ENCODE results near the gene TULP4.

GRCh38 chr6:158521759-158522158, 209.5 kb downstream of the TULP4 start:
- TF ChIP-seq POLR2A (IDR thresholded peaks at IDR 0.05) (no peak), CTCF (IDR thresholded peaks at IDR 0.05) (no peak)
